H1 (cell line): Measurements from ENCODE around the gene SSBP3.

Experiments
- BACH1 ChIP-seq: IDR thresholded peaks from 2 replicates; pipeline ENCODE4 v1.6.1; 2012; ENCODE audit warnings: low read length, improper control_type of control experiment
- EZH2 ChIP-seq: fragments of 200-600 bp; sonication (generic); IDR thresholded peaks from 2 replicates; pipeline ENCODE4 v1.7.1; 2012; ENCODE audit warnings: low read depth, mild to moderate bottlenecking, moderate library complexity, low read length, inconsistent platforms; ENCODE audit not compliant: severe bottlenecking
- GABPA ChIP-seq: IDR thresholded peaks from 2 replicates; pipeline ENCODE4 v1.6.1; 2011; ENCODE audit warnings: mild to moderate bottlenecking, low read length, moderate library complexity, borderline replicate concordance; ENCODE audit not compliant: insufficient read depth
- KDM1A ChIP-seq: fragments of 200-600, 300-600 bp; sonication (generic); IDR thresholded peaks from 2 replicates; pipeline ENCODE4 v1.7.1; 2016; ENCODE audit warnings: mild to moderate bottlenecking, low read length, borderline replicate concordance
- POLR2AphosphoS5 ChIP-seq: IDR thresholded peaks from 2 replicates; pipeline ENCODE4 v1.6.1; 2011; ENCODE audit warnings: low read depth, low read length
- RFX5 ChIP-seq: IDR thresholded peaks from 2 replicates; pipeline ENCODE4 v1.6.1; 2011; ENCODE audit warnings: low read depth, low read length, improper control_type of control experiment, borderline replicate concordance
- RXRA ChIP-seq: IDR thresholded peaks from 2 replicates; pipeline ENCODE4 v1.6.1; 2011; ENCODE audit warnings: low read depth, mild to moderate bottlenecking, low read length, moderate library complexity; ENCODE audit not compliant: insufficient read depth
- TEAD4 ChIP-seq: IDR thresholded peaks from 2 replicates; pipeline ENCODE4 v1.6.1; 2012; ENCODE audit warnings: low read depth, low read length, inconsistent platforms, mixed read lengths
- TF ChIP-seq, protein P1 (sequence below), 3 experiments: IDR thresholded peaks; 1 replicate in 2 of 3; 2 replicates in 1 of 3; pipeline versions ENCODE4 v1.5.1 to v1.6.1; 2011; ENCODE audit warnings: low read length in 3 of 3, mild to moderate bottlenecking in 3 of 3, inconsistent platforms in 2 of 3, low read depth in 1 of 3, moderate library complexity in 1 of 3; ENCODE audit not compliant: insufficient read depth in 1 of 3; ENCODE audit errors: control extremely low read depth in 1 of 3

DNA sequence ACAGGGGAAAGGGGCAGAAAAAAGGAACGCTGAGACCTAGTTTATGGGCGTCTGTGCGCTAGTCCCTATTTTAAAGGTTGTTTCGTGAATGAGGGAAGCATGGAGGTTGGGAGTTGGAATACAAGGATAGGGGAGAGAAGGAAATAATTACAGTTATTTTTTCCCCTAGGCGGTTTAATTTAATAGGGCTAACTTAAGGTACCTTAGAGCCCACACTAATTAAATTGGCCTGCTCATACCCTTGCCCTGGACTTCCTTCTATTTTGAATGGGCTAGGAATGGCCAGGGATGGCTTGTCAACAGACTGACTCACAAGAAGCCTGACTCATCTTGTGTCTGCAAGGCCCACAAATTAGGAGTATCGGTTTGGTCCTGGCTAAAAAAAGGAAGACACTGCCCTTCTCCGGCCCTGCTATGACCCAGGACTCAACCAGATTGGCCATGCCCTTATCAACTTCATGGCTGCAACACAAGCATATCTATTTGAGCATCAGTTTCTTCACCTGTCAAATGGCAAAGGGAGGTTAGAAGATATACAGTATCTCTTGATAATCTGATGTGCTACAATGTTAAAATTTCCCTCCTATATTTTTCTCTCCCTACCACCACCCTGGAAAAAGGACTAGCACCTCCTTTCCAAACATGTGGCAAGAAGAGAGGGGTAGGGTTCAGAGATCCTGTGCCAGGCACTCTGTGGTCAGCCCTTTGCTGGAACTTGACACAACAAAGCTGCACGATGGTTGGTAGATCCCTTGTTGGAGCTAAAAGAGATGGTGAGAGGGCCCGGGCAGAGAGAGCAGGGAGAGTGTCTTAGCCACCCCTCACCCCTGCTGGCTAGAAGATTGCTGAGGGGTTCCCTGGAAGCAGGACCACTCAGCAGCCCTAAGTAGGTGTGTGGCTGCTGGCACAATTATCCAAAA is 2.2 kb upstream of the SSBP3 start:
- TF ChIP-seq, protein P1, sequence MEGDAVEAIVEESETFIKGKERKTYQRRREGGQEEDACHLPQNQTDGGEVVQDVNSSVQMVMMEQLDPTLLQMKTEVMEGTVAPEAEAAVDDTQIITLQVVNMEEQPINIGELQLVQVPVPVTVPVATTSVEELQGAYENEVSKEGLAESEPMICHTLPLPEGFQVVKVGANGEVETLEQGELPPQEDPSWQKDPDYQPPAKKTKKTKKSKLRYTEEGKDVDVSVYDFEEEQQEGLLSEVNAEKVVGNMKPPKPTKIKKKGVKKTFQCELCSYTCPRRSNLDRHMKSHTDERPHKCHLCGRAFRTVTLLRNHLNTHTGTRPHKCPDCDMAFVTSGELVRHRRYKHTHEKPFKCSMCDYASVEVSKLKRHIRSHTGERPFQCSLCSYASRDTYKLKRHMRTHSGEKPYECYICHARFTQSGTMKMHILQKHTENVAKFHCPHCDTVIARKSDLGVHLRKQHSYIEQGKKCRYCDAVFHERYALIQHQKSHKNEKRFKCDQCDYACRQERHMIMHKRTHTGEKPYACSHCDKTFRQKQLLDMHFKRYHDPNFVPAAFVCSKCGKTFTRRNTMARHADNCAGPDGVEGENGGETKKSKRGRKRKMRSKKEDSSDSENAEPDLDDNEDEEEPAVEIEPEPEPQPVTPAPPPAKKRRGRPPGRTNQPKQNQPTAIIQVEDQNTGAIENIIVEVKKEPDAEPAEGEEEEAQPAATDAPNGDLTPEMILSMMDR (IDR thresholded peaks at IDR 0.05; ENCODE audit: control extremely low read depth in 1 of 3, insufficient read depth in 1 of 3, low read depth in 1 of 3, low read length in 3 of 3) = no peak
- TF ChIP-seq TEAD4 (no peak), RFX5 (no peak), KDM1A (no peak), BACH1 (no peak), POLR2AphosphoS5 (no peak), GABPA (no peak), EZH2 (no peak), RXRA (no peak)
